ENCODE data around the gene ATP10D. TPM values are rescaled to one million over a fixed set of nuclear protein-coding genes. Genes with fewer than 3 reads are reported as not detected.

ATP10D gene
- total RNA-seq, 1 experiment from 2014 or later, result 3.8 TPM

DNA sequence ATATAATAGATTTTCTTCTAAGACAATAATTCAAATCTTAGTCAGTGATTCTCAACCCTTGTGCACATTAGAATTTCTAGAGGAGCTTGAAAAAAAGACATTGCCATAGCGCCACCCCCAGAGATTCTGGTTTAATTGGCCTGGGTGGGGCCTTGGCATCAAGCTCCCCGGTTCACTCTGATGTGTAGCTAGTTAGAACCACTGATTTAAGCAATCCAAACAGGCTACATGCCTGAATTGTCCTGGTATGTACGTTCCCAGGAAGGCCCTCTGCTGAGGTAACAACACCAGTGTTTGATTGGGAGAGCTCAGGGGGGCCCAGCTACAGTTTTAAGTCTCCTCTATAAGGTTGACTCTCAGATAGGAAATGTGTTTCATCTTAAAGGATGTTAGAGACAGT, 1.3 kb upstream of the ATP10D start:
- Mint-ChIP-seq H3K4me1 (peaks cover 8 to 16% of the 10 kb centered on the region in 2 experiments), H3K27me3 (ENCODE audit: low read depth) (peaks cover 12% of the 10 kb centered on the region), H3K36me3 (ENCODE audit: insufficient read depth in 1 of 3, low read depth in 3 of 3) (no peaks in the 10 kb centered on the region), H3K27ac (no peak overlapping the region), H3K9me3 (peaks cover 0 to 2% of the 10 kb centered on the region in 2 experiments; a peak in 2 of 5 replicates), H3K4me3 (no peak overlapping the region)
- Histone ChIP-seq H3K23me2 (ENCODE audit: insufficient read length, low read depth, low read length, poor library complexity, severe bottlenecking) (peaks cover 7% of the 10 kb centered on the region), H4K91ac (ENCODE audit: insufficient read length, low read depth, low read length) (no peak overlapping the region), H2BK15ac (ENCODE audit: low read depth, low read length) (no peak overlapping the region), H4K8ac (replicated peaks; ENCODE audit: insufficient read length, low read depth, low read length) (no peak overlapping the region), H3K4ac (ENCODE audit: low read depth, low read length) (no peak overlapping the region), H3K79me1 (ENCODE audit: insufficient read depth, low read depth, low read length, poor library complexity, severe bottlenecking) (no peaks in the 10 kb centered on the region), H2BK5ac (ENCODE audit: insufficient read length, low read length) (no peak overlapping the region), H4K5ac (ENCODE audit: insufficient read length, low read depth, low read length) (no peak overlapping the region), H3K14ac (ENCODE audit: insufficient read depth, low read length) (no peak overlapping the region), H3K23ac (ENCODE audit: insufficient read length, low read depth, low read length) (no peak overlapping the region), H2BK12ac (ENCODE audit: insufficient read length, low read depth, low read length) (no peak overlapping the region), H3K27ac (ENCODE audit: insufficient read length, low read depth, low read length) (no peak overlapping the region), H3T11ph (ENCODE audit: low read length) (no peak overlapping the region), H3K27me3 (ENCODE audit: insufficient read depth, low read length) (no peaks in the 10 kb centered on the region; the same call in 1 of the 2 replicates), H3K4me2 (ENCODE audit: insufficient read depth, insufficient read length, low read length) (no peak overlapping the region), H2BK120ac (ENCODE audit: low read depth, low read length, poor library complexity, severe bottlenecking) (no peak overlapping the region), H3K9me3 (ENCODE audit: control insufficient read depth, low read depth, low read length) (no peaks in the 10 kb centered on the region), H2AFZ (ENCODE audit: low read length) (no peak overlapping the region), H3K9ac (ENCODE audit: extremely low read depth, insufficient read length, low read length) (no peak overlapping the region), H3K18ac (ENCODE audit: insufficient read length, low read depth, low read length) (no peak overlapping the region), H2AK5ac (ENCODE audit: insufficient read length, low read length) (no peak overlapping the region), H3K56ac (ENCODE audit: insufficient read length, low read depth, low read length) (no peak overlapping the region), H2BK20ac (ENCODE audit: low read depth, low read length, poor library complexity, severe bottlenecking) (no peak overlapping the region), H4K20me1 (ENCODE audit: control insufficient read depth, insufficient read depth, insufficient read length) (no peaks in the 10 kb centered on the region), H3K4me1 (ENCODE audit: insufficient read depth, low read length) (no peaks in the 10 kb centered on the region), H3K79me2 (ENCODE audit: insufficient read depth, low read length) (no peaks in the 10 kb centered on the region)
- DNase-seq, result no peak
- TF ChIP-seq, protein P1, sequence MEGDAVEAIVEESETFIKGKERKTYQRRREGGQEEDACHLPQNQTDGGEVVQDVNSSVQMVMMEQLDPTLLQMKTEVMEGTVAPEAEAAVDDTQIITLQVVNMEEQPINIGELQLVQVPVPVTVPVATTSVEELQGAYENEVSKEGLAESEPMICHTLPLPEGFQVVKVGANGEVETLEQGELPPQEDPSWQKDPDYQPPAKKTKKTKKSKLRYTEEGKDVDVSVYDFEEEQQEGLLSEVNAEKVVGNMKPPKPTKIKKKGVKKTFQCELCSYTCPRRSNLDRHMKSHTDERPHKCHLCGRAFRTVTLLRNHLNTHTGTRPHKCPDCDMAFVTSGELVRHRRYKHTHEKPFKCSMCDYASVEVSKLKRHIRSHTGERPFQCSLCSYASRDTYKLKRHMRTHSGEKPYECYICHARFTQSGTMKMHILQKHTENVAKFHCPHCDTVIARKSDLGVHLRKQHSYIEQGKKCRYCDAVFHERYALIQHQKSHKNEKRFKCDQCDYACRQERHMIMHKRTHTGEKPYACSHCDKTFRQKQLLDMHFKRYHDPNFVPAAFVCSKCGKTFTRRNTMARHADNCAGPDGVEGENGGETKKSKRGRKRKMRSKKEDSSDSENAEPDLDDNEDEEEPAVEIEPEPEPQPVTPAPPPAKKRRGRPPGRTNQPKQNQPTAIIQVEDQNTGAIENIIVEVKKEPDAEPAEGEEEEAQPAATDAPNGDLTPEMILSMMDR (conservative IDR thresholded peaks at IDR 0.05), result no peak
- no CpG with 5 or more reads among the region's 3 CpGs for WGBS (ENCODE audit: extremely low coverage, insufficient read length, low lambda C conversion rate)
